Adrenal gland (tissue), 12 donors: ENCODE data around the gene ZNF813. TPM values are rescaled to one million over a fixed set of nuclear protein-coding genes. Genes with fewer than 3 reads are reported as not detected.
A peak's percentile ranks its signal among the peaks of the same experiment; 100 is the strongest.

Experiments used
- DNase-seq, 7 donors: peaks; one replicate each; pipeline ENCODE4 v3.0.0-alpha.2; 2019 to 2020
- H3K27ac ChIP-seq, 5 donors: fragments of 200-600 bp; sonication (generic) in 4 of 5; 1 replicate in 3 of 5; 2 replicates in 2 of 5; pipeline versions ENCODE4 v1.5.1 to v1.8.0; 2016 to 2020; ENCODE audit warnings: mild to moderate bottlenecking in 1 of 5
- H3K27me3 ChIP-seq: fragments of 200-600 bp; 2 replicates; pipeline ENCODE4 v1.8.0; 2021
- H3K36me3 ChIP-seq, 2 donors: fragments of 200-600 bp; replicated peaks in 1 of 2; 1 replicate in 1 of 2; 2 replicates in 1 of 2; pipeline versions ENCODE4 v1.5.1 to v1.8.0; 2018 to 2022
- H3K4me1 ChIP-seq, 2 donors: fragments of 200-600 bp; replicated peaks in 1 of 2; 1 replicate in 1 of 2; 2 replicates in 1 of 2; pipeline versions ENCODE4 v1.5.1 to v1.8.0; 2018 to 2021
- H3K4me3 ChIP-seq, 4 donors: fragments of 200-600 bp; sonication (generic) in 3 of 4; one replicate each; pipeline ENCODE4 v1.5.1; 2016 to 2018
- H3K9me3 ChIP-seq, 3 donors: fragments of 200-600 bp; sonication (generic) in 1 of 3; replicated peaks in 1 of 3; 1 replicate in 2 of 3; 2 replicates in 1 of 3; pipeline versions ENCODE4 v1.5.1 to v1.8.0; 2016 to 2021
- CTCF ChIP-seq, 6 experiments: fragments of 450-650 bp in 4 of 6; fragments of 200-600 bp in 2 of 6; sonication (generic) in 1 of 6; IDR thresholded peaks; 1 replicate in 5 of 6; 2 replicates in 1 of 6; pipeline versions ENCODE4 v1.5.1 to v1.8.0; 2016 to 2021; ENCODE audit warnings: antibody characterized with exemption in 6 of 6, mild to moderate bottlenecking in 2 of 6, moderate library complexity in 1 of 6
- POLR2A ChIP-seq, 2 donors: fragments of 450-650 bp; IDR thresholded peaks; one replicate each; pipeline ENCODE4 v1.6.1; 2017; ENCODE audit warnings: antibody characterized with exemption in 2 of 2, mild to moderate bottlenecking in 2 of 2, moderate library complexity in 1 of 2
- WGBS, 4 donors: extraction: QIAGEN DNeasy Blood & Tissue Kit in 2 of 4; methylation state at CpG; one replicate each; pipeline versions ENCODE4 v1.1.5 to v1.1.7; 2013 to 2017; 5-methylcytosine and 5-hydroxymethylcytosine counted together
- intact Hi-C, 2 donors: fragments of 100-400 bp; cut with DNase I; formaldehyde crosslinking; loops; one replicate each; pipeline versions ENCODE4 v1.14.1 to v1.15.0; 2022 to 2023
- polyA plus RNA-seq, 3 donors: library from polyadenylated mRNA; stranded (reverse); fragments of 200-250 nt in 2 of 3; fragments of 350-450 nt in 1 of 3; fragmentation: Illumina TruSeq in 1 of 3; extraction: RNeasy Lipid Tissue Mini Kit (QIAGEN cat#74804) in 1 of 3; gene quantifications; one replicate each; pipeline ENCODE4 v1.2.3, GENCODE V29; 2013 to 2014
- total RNA-seq, 9 donors: library from RNA; depleted of rRNA in 4 of 9; stranded (reverse); fragments of >200 nt in 4 of 9; fragments of 120-200 nt in 1 of 9; fragmentation: NEBNext Ultra II Directional in 1 of 9; extraction: Animal tissue kit (Norgen Biotek cat#: 25700) in 1 of 9; gene quantifications; one replicate each; pipeline versions ENCODE4 v1.1.0 to v1.2.4, GENCODE V29; 2013 to 2023
- donor health status: healthy with polysubstance abuse.
- donor health status: Bipolar disorder and iron deficiency.
- donor health status: DM: yes; HTN: yes; CAD: no.
- donor health status: DM: no; HTN: no; CAD: no.
- donor health status: DM: no; HTN: no; CAD: no.
- donor health status: DM: yes; HTN: yes; CAD: no.

ZNF813 gene
- total and polyA plus RNA-seq, 12 donors, result 0.51 to 6.4 (median 2.5) TPM

- Histone ChIP-seq H3K27ac (no peak overlapping the region), H3K27me3 (no peaks in the 10 kb centered on the region), H3K9me3 (peaks cover 0 to 6% (median 0%) of the 10 kb centered on the region in 3 donors), H3K4me1 (no peaks in the 10 kb centered on the region), H3K4me3 (no peak overlapping the region), H3K36me3 (no peaks in the 10 kb centered on the region)
- TF ChIP-seq POLR2A (IDR thresholded peaks at IDR 0.05), result no peak
- no peak for DNase-seq
- intact Hi-C loops, result no loop called here
- WGBS, 4 donors, result 95 to 97% (median 97%) methylated on average over 8 of the region's 8 CpGs
These were observed 63.1 kb downstream of the ZNF813 start for GRCh38 chr19:53530622-53531021.

GRCh38 chr19:53531457-53531856, 63.9 kb downstream of the ZNF813 start:
- DNase-seq, result no peak
- Histone ChIP-seq H3K4me3 (no peak overlapping the region), H3K9me3 (no peaks in the 10 kb centered on the region), H3K4me1 (no peaks in the 10 kb centered on the region), H3K36me3 (no peaks in the 10 kb centered on the region), H3K27ac (no peak overlapping the region), H3K27me3 (no peaks in the 10 kb centered on the region)
- 82 to 86% (median 83%) methylated on average over 4 of the region's 4 CpGs for WGBS, 4 donors
- intact Hi-C loops, result no loop called here
- no peak for TF ChIP-seq CTCF (IDR thresholded peaks at IDR 0.05)
- no peak for TF ChIP-seq POLR2A (IDR thresholded peaks at IDR 0.05)

GRCh38 chr19:53532362-53532761, 64.8 kb downstream of the ZNF813 start:
- no peaks in the 10 kb centered on the region for H3K4me1 ChIP-seq
- no peak for DNase-seq
- no peaks in the 10 kb centered on the region for H3K27me3 ChIP-seq
- H3K36me3 ChIP-seq, result no peaks in the 10 kb centered on the region
- H3K4me3 ChIP-seq, result no peak overlapping the region
- H3K9me3 ChIP-seq, result no peaks in the 10 kb centered on the region
- 77 to 93% (median 89%) methylated on average over 1 of the region's 1 CpG for WGBS, 4 donors
- TF ChIP-seq POLR2A (IDR thresholded peaks at IDR 0.05), result no peak
- TF ChIP-seq CTCF (IDR thresholded peaks at IDR 0.05), result no peak
- no peak overlapping the region for H3K27ac ChIP-seq
- intact Hi-C loops, result no loop called here

- Histone ChIP-seq H3K27ac (no peak overlapping the region), H3K9me3 (no peaks in the 10 kb centered on the region), H3K27me3 (no peaks in the 10 kb centered on the region), H3K4me3 (no peak overlapping the region), H3K36me3 (peaks cover 0 to 10% of the 10 kb centered on the region in 2 donors), H3K4me1 (no peaks in the 10 kb centered on the region)
- intact Hi-C loops, result no loop called here
- DNase-seq, result no peak
- TF ChIP-seq POLR2A (IDR thresholded peaks at IDR 0.05), result no peak
- no peak for TF ChIP-seq CTCF (IDR thresholded peaks at IDR 0.05)
These were observed 68.7 kb downstream of the ZNF813 start for GRCh38 chr19:53536225-53536548.

GRCh38 chr19:53537121-53537520, 69.6 kb downstream of the ZNF813 start:
- H3K4me1 ChIP-seq, result no peaks in the 10 kb centered on the region
- no peak for TF ChIP-seq CTCF (IDR thresholded peaks at IDR 0.05)
- TF ChIP-seq POLR2A (IDR thresholded peaks at IDR 0.05), result no peak
- peak overlapping the region in 3 of 5 donors; percentile 80 to 98 (median 89) for H3K27ac ChIP-seq
- peaks cover 0 to 10% of the 10 kb centered on the region in 2 donors for H3K36me3 ChIP-seq
- WGBS, 4 donors, result 53 to 64% (median 57%) methylated on average over 6 to 11 of the region's 11 CpGs
- intact Hi-C loops, result no loop called here
- peak overlapping the region in 2 of 4 donors; percentile 23 to 74 for H3K4me3 ChIP-seq
- H3K27me3 ChIP-seq, result no peaks in the 10 kb centered on the region
- H3K9me3 ChIP-seq, result no peaks in the 10 kb centered on the region
- DNase-seq, result no peak
